HG02623 (cell line): ENCODE results near the gene RFX5.

ENCODE experiments used
- ATAC-seq: cut with Tn5 transposase; IDR thresholded peaks from one replicate; pipeline ENCODE4 v1.9.1; 2021; ENCODE audit warnings: moderate library complexity; ENCODE audit not compliant: unreplicated experiment

The RFX5 gene

DNA sequence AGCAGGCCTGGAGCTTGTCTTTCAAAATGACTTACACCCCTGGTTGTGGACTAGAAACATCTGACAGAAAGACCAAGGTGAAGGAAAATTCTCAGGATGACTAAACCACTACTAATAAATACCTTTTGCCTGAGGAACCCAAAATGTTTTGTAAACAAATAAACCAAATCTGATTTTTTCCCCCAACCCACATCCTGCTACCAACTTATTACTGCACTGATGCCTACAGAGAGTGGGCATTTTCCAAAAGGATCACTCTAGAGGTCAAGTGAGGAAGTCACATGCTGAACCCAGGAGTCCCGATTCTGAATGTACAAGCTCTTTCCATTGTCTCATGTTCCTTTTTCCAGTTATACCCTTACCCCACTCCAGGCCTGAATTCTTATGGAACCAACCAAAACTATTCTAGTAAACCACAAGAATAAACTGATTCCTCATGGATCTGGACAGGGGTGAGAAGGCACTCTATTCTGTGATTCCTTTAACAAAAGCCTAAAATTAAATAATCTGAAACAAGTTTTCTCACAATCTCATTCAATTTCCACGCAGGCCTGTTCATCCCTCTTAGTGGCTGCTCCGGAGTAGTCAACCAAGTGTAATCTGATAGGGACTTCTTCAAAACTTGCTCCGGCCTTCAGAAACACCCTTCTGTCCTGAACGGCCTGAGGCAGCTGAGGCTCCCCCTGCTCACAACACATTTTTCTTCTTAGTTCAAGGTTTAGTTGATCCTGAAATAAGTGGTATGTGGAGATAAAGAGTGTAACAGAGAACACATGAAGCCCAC lies 21.2 kb downstream of the RFX5 start:
- ATAC-seq = no peak

DNA sequence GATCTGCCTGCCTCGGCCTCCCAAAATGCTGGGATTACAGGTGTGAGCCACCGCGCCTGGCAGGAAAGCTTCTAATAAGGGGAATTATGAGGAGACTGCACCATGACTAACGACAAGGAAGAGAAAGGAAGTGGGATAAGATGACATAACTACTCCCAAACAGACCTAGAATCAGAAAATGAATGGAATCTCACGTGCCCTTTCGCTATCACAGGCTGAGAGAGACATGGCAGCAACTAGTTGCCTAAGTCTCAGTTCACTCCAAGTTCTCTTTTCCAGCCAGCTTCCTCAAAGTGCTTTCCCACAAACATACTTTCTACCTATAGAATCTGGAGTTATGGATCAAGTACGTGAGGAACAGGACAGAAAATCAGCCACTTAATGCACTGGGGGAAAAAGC lies 21.8 kb downstream of the RFX5 start:
- no peak for ATAC-seq

DNA sequence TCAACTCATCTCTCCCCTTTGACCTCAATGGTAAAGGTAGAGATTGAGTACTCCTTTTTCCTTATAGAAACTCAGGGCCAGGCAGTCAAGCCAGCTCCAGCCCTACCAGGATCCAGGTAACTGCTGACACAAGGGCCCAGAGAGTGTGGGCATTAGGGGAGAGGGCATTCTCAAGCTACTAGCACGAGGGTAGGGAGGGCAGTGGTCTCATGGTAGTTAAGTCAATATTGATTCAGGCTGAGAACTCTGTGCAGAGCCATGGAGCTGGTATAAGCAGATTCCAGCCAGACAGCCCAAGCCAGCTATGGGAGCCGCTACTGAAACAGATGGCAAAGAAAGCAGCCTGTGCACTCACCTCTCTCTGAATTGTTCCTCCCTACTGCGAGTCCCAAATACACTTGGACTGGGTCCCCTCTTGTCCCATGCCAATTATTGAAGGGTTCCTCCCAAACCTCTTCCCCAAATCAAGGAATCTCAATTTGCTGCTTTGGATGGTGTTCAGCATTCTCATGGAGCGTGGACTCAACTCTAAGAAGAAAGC lies 22.6 kb downstream of the RFX5 start:
- ATAC-seq = no peak

DNA sequence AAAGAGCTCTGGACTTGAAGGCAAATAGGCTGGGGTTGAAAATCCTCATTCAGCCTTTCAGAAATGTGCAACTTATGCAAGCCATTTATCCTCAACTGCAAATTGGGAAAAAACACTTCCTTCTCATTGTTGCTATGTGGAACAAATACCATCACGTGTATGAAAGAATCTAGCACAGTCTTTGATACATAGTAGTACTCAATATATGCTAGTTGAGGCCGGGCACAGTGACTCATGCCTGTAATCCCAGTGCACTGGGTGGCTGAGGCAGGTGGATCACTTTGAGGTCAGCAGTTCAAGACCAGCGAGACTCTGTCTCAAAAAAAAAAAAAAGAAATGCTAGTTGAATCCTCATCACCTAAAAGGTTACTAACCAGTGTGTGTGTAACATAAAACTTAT lies 28.1 kb downstream of the RFX5 start:
- ATAC-seq = no peak

DNA sequence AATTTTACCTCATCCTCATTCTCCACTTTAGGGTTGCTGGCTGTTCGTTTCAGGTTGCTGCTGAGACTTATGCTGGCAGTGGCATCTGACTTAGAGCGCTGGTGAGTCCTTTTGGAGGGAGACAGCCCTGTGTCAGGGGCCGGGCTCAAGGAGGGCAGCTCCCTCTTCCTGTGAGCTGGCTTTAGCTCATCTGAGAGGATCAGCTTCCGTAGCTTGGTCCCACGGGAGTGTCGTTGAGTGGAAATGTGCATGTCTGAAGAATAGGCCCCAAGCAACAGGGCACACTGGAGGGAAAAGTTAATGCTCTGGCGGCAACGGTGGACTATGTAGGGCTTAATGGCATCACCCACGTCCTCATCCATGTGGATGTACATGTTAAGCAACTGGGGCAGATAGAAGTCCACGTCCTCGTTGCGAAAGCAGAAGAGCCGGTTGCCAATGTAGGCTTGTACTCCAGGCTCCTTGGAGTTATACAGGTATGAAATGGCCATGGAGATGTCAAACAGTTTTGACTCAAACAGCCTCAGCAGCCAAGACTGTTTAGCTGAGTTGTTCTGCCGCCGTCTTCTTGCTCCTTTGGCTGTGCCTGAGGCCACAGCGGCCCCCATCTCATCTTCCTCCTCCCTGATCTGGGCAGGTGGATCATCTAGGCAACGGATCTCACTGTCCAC lies 31.4 kb downstream of the RFX5 start:
- ATAC-seq = no peak

DNA sequence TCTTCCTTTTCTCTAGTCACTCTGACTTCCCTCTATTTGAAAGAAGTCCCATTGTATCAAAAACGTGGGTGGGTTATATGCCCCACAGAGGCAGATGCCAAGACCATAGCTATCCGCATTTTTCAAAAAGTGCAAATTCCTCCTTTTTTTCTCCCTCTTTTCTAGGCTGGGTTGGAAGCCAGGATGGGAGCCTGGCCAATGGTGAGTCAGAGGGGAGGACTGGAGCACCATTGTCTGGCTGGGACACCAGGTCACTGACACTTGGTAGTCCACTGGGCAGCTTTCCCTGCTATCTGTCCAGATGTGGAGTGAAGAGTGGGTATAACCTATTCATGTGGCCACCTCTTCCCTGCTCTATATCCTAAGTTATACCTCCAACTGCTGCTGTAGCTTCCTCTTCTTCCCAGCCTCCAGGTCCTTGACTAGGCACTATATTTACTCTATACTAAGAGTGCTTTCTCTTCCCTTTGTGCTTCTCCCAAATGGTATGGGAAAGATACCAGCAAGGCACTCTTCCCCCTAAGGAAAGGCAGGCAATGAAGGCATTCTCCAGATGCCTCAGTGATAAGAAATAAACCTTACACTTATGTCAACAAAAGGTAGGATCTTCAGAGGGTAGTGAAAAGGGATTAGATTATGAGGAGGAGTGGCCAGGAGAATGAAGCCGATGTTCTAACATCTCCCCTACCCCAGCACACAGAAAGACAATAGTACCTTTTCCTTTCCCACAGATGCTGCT lies 32.7 kb downstream of the RFX5 start:
- ATAC-seq = no peak

DNA sequence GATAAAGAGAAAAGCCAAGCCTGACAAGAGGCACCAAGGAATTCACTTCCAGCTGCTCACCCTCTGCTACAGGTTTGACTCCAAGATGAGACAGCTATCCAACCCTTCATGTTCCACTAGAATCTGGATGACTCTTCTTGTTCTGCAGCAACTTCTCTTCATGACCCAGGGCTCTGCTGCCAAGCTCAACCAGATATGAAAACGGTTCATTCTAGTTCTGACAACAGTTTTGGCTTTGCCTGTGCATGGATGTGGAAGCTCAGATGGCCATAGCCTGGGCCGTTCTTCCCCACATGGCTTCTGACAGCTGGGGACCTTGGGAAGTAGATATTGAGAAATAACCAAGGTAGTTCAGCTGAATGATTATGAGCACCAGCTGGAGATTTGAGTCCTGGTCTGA lies 33.6 kb downstream of the RFX5 start:
- no peak for ATAC-seq

DNA sequence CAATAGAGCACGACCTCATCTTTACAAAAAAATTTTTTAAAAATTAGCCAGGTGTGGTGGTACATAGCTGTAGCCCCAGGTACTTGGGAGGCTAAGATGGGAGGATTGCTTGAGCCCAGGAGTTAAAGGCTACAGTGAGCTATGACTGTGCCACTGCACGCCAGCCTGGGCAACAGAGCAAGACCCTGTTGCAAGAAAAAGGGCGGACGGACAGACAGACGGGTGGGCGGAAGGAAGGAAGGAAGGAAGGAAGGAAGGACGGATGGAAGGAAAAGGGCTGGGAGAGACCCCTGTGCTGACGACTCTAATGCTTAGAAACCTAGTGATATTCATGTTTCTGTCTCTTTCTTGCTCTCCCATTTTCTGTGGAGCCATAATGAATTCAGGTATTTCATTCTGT lies 34.2 kb downstream of the RFX5 start:
- no peak for ATAC-seq

DNA sequence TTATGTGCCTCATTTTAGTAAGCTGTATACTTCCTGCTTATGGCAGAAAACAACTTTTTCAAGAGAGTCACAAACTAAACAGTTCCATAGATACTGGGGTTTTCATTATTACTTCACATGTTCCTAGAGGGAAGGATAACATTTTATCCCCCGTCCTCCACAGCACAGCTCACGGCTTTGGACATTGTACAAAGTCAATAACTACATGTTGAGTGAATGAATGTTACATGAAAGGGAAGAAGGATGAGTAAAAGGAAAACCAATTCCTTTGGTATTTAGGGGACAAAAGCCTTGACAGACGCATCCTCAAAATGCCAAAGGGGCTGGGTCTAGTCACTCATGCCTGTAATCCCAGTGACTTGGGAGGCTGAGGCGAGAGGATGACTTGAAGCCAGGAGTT lies 34.6 kb downstream of the RFX5 start:
- ATAC-seq = no peak

DNA sequence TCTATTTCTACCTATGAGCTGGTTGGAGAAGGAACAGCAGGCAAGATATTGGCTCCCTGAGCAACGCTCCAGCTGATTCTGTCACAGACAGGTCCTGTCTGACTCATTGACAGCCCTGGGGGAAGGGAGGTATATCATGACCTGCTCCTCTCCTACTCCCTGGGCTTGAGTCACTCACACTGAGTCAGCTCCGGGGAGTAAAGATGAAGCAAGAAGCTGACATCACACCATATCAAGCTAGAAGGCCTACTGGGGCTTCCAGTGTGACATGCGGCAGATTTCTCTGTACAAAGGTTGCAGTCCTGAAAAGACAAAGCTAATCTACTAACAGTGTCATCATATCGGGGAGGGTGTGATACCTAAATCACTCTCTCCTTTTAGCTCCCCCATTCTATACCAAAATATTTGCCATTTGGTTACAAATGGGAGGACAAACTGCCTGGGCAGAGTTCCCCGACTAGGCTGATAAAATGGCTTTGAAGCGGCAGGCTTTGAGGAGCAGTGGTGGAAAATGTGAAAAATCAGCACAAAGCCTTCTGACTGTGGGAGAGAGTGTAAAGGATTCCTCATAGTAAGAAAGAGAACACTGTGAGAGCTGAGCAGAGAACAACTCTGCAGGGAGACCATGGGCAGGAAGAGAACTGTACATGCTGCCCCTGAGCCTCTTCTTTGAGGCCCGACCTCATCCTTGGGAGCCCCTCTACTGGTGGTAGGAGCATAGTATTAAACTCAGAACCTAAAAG lies 35.3 kb downstream of the RFX5 start:
- ATAC-seq = no peak

DNA sequence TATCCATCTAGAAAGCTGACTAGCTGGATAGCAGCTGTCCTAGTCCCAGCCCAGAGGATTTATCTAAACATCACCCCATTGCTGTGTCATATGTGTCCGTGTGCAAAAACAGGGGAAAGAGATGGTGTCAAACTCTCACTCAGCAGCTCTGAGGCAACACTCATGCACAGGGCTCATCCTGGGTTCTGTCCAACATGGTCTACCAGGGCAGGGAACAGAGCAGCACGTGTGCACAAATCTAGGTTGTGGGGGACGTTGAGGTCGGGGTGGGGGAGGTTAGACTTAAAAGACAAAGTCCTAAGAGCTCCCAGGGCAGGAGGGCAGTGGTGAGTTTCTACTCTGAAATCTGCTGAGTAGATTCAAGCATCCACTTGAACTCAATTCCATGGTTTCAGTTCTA lies 36.0 kb downstream of the RFX5 start:
- no peak for ATAC-seq

DNA sequence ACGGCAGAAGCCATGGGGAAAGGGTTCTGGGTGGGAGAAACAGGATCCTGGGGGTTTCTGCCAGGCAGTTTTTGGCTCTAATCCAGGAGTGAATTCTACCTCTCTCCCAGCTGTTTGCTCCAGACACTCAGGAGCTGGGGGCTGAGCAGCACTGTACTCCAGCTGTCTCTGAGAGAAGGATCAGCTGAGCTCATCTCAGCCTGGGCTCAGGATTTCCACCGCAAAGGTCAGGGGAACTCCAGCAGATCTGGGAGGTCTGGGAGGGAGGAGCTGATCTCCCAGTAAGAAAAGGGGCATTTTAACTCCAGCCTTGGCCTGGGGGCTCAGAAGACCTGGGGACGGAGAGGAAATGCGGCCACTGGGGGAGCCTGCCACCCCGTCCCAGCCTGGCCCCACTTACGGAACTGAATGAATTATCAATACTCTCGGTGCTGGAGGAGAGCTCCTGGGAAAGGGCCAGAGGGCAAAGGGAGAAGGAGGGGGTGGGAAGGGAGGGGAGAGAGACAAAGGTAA lies 37.2 kb downstream of the RFX5 start:
- no peak for ATAC-seq

DNA sequence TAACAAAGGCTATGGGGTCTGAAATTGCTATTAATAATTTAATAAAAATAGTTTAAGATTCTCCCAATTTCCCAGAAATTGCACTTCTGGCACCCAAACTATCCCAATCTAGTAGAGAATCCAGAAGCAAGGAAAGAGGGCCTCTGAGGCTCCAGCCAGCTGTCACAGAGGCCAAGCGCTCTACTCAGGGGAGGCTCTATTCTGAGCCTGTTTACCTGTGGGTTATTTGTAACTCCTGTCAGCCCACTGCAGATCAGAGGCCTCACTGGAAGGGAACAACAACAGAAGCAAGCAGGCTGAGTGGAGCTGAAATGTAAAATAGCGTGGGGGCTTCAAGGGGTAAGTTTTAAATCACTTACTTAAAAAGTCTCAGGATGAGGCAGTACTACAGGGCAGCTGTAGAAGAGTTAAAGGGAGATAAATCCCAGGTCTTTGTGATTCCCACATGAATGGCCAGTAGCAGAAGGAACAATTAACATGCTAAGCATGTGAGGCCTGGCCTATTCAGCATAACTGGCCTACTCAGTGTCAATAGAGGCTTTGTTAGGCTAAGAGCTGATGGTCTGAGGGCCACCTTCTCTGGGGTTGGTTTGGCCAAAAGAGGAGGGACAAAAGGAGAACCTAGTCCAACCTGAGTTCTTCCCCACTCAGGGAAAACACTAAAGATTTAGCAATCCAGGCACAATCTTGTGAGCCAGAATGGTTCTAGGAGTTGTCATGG lies 52.1 kb downstream of the RFX5 start:
- no peak for ATAC-seq

DNA sequence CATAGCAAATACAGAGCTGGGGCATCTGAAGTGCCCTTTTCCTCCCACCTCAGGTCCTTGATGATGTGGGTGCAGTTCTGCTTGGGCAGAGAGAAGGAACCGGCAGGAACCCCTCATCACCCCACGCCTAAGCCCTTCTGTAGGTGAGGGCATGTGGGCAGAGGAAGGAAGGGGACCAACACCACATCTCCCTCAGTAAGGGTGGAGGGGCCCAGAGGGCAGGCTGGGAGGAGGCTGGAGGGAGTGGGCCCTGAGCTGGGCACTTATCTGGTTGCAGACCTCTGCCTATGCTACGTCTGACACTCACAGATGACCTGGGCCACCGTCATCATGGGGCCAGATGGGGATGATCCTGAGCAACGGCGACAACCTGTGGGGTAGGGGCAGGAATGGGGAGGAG lies 54.0 kb downstream of the RFX5 start:
- no peak for ATAC-seq

DNA sequence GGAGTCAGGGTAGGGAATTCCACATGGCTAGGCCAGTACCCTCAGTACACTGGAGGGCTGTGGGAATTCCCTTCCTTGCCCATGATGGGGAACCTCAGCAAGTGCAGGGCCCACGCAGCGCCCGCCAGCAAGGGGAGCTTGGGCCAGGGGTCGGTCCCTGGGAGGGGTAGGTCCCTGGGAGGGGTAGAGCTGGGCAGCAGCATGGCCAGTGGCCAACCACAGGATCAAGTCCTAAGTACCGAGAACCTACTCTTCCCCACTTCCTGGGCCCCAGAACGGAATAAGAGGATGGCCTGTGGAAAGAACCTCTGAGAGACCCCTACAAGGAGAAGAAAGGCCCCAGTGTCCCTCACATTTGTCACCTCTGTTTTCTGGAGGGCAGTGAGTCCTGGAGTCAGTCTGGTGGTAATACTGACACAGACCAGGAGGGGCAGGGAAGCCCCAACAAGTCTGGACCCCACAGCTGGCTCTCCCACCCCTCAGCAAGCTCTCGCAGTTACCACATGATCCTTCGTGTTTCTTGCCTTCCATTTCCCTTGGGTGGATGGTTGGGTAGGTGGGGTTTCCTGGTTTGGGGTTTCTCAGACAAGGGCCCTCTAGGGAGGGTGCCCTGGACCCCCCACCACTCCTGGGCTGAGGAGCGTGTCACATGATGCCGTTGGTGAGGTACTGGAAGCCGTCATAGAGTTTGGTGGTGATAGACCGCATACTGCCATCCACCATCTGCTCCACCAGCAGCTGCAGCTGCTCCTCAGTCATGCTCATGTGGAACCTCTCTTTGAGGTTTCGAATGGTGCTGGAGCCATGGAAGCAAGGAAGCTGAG lies 54.6 kb downstream of the RFX5 start:
- no peak for ATAC-seq

DNA sequence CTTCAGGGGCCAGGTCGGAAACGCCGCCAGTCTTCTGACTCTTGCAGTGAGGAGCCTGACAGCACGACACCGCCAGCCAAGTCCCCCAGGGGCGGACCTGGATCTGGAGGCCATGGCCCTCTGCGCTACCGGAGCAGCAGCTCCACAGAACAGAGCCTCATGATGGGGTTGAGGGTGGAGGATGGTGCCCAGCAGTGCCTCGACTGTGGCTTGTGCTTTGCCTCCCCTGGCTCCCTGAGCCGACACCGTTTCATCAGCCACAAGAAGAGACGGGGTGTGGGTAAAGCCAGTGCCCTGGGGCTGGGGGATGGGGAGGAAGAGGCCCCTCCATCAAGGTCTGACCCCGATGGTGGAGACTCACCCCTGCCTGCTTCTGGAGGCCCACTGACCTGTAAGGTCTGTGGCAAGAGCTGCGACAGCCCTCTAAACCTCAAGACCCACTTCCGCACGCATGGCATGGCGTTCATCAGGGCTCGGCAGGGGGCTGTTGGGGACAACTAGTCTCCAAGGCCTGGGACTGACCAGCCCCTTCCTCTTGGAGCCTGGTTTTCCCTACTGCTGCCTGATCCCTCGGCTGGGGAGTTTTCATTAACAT lies 56.2 kb downstream of the RFX5 start:
- no peak for ATAC-seq
